ENCODE measurements around the gene MAP2K4.

The MAP2K4 gene

GRCh38 chr17:12180644-12181261, 160.1 kb downstream of the MAP2K4 start:
- no peak for DNase-seq

GRCh38 chr17:12187658-12188057, 167.0 kb downstream of the MAP2K4 start:
- no peak for DNase-seq

- no peak for DNase-seq
Measured at GRCh38 chr17:12193144-12193735, 172.6 kb downstream of the MAP2K4 start.
